Posterior cingulate gyrus (tissue), 11 donors: ENCODE measurements around the gene PRKRIP1.
A peak's percentile ranks its signal among the peaks of the same experiment; 100 is the strongest.
"Not testable (repeated sequence)": the region's sequence is repeated elsewhere in the genome, so short reads cannot be mapped to it uniquely, and the experiment has no call there.

Experiments used
- DNase-seq, 10 donors: peaks; one replicate each; pipeline versions ENCODE4 v3.0.0 to v3.0.0-alpha.2; 2020 to 2021; ENCODE audit warnings: mixed read lengths in 3 of 10
- intact Hi-C: fragments of 100-400 bp; cut with DNase I; formaldehyde crosslinking; loops from one replicate; pipeline ENCODE4 v1.15.1; 2023

Gene PRKRIP1, protein sequence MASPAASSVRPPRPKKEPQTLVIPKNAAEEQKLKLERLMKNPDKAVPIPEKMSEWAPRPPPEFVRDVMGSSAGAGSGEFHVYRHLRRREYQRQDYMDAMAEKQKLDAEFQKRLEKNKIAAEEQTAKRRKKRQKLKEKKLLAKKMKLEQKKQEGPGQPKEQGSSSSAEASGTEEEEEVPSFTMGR

DNA sequence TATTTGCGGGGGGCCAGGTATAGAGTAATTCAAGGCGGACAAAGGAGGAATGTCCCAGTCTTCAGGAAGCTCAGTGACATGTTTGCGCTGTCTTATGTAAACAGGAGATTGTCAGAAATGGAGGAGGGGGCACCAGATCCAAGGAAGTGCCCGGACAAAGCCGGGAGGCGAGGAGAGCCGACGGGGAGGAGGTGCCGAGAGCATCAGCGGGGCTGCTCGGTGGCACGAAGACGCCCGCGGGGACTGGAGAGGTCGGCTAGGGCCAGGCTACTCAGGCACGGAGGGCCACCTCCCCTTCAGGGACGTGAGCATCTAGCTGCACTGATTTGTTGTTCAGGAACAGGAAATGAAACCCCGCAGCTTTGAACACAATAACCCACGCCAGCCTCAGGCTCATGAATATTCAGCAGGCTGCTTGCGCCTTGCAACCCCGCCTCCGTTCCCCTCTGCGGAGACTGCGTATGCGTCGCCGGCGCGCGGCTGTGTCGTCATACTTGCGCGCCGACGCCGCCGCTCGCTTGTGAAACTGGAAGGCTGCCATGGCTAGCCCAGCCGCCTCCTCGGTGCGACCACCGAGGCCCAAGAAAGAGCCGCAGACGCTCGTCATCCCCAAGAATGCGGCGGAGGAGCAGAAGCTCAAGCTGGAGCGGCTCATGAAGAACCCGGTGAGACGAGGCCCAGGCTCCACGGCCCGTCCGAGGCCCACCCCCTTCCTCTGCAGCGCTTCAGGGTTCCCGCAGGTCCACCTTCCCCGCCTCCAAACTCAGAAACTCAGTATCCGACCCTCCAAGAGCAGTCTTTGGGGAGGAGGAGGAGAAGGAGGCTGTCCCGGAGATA is at the start of gene PRKRIP1:
PRKRIP1 (plus strand) TSS at position 491 of the 837 bp plus-strand sequence; CDS start at position 540, 49 bp downstream.
- DNase-seq = peak; percentile 72 to 98 (median 82)
- intact Hi-C loops = loop anchor here (1.0 kb wide), 1 partner anchor 33 kb away; no protein-coding TSS in a partner anchor

DNA sequence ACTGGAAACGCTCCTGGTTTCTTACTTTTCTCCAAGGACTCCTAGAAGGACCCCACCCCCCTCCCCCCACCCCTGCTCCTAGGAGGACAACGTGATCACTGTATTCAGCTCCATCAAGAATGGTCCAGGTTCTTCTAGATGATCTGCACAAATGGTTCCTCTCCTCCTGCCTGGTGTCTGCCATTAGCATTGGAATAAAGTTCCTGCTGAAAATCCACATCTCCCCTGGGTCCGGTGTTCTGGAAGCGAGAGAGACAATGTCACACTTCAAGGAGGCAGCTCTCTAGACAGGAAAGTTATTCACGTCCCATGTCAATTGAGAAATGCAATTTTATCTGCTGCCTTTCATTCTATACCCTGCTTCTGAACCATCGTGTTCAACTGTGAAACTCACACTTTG is 49.2 kb upstream of the PRKRIP1 start:
- intact Hi-C loops, DNase-seq: not testable (repeated sequence)

- intact Hi-C loops, DNase-seq: not testable (repeated sequence)
These were observed 39.8 kb upstream of the PRKRIP1 start, which contains the start of gene SPDYE6 for GRCh38 chr7:102356344-102356743. Gene SPDYE6, minus strand, starts transcription at chr7:102356444. Its CDS starts 421 bp downstream, at chr7:102356023.

DNA sequence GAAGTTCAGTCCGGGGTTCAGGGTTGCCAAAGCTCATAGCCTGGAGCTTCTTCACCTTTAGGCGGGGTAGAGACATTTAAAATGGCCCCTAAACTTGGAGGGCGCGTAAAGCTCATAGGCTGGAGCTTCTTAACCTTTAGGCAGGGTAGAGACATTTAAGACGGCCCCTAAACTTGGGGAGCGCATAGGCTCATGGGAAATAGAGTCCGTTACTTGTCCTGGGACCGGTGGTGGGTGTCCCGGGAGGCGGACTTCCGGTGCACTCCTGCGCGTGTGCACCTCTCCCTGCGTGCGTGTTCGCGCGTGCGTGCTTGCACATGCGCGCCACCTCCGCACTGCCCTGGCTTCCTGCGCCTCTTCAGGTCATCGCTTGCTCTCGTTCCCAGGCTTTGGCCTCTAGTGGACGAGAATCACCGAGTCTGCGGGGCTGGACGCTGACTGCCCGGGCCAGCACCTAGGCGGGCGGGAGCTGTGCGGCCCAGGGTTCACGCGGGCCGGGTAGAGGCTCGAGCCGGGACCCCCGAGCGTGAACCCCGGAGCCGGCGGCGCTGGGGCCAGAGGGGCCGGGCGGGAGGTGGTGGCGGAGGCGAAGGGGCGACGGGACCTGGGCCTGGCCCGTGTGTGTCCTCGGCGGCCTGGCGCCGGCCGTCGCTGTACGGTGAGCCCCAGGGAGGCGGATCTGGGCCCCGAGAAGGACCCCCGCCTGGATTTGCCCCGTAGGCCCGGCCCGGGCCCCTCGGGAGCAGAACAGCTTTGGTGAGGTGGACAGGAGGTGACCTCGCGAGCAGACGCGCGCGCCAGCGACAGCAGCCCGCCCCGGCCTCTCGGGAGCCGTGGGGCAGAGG is 32.4 kb upstream of the PRKRIP1 start:
- intact Hi-C loops = loop anchor here (1.0 kb wide), 1 partner anchor 33 kb away; the partner anchor contains the start of gene PRKRIP1

DNA sequence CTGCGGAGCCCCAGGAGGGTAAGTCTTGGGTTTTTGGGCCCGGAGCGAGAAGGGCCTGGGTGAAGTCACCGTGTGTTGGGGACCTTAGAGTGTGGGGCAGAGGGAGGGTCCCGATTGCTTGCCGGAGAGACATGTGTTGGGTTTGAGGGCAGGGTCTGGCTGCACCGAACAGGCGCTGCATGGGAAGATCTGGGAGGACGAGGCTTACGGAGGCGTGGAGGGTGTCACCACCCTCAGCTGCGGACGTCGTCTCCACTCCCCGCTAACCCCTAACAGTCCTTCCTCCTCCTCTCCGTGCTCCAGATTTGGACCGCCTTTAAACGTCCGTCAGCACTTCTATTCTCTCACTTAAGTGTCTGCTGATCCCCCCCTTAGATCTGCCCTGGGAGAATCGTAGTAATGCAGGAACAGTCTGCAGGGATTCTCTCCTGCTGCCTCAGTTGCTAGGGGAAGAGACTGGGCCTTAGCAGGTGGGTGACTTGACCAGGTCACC is 31.7 kb upstream of the PRKRIP1 start:
- intact Hi-C loops, DNase-seq: not testable (repeated sequence)

More for the DNA sequence above, 32.4 kb upstream of the PRKRIP1 start:
- DNase-seq = peak; percentile 93 to 99 (median 95)

DNA sequence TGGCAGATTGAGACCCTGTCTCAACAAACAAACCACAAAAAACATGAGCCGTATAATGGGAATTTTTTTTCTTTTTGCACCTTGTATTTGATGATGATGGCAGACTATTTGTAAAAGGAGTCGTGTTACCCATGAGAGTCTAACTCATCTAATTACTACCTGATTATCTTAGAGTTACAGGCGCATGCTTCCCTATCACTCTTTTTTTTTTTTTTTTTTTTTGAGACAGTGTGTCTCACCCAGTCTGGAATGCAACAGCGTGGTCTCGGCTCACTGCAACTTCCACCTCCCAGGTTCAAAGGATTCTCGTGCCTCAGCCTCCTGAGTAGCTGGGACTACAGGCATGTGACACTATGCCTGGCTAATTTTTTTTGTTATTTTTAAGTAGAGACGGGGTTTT is 30.8 kb upstream of the PRKRIP1 start:
- intact Hi-C loops, DNase-seq: not testable (repeated sequence)

DNA sequence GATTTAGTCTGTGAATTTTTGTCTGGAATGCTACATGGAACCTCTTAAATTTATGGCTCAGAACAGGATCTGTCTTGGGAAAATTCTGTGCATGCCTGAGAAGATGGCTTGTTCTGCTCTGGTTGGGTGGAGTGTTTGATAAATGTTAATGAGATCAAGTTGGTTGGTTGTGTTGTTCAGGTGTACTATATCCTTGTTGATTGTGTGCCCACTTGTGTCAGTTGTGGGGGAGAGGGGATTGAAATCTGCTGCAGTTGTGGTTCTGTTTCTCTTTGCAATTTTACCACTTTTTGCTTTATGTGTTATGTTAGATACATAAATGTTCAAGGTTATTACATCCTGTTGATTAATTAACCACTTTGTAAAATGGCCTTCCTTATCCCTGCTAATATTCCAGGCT is 26.1 kb upstream of the PRKRIP1 start:
- intact Hi-C loops, DNase-seq: not testable (repeated sequence)

- intact Hi-C loops = not testable (repeated sequence)
- peak in 1 of 10 donors; percentile 11 for DNase-seq
These were observed 23.4 kb upstream of the PRKRIP1 start for GRCh38 chr7:102372796-102373195.

GRCh38 chr7:102376964-102377466 is 19.1 kb upstream of the PRKRIP1 start:
- intact Hi-C loops = no loop called here
- DNase-seq = no peak

- intact Hi-C loops, DNase-seq: not testable (repeated sequence)
These were observed 15.3 kb upstream of the PRKRIP1 start for GRCh38 chr7:102380837-102381236.

DNA sequence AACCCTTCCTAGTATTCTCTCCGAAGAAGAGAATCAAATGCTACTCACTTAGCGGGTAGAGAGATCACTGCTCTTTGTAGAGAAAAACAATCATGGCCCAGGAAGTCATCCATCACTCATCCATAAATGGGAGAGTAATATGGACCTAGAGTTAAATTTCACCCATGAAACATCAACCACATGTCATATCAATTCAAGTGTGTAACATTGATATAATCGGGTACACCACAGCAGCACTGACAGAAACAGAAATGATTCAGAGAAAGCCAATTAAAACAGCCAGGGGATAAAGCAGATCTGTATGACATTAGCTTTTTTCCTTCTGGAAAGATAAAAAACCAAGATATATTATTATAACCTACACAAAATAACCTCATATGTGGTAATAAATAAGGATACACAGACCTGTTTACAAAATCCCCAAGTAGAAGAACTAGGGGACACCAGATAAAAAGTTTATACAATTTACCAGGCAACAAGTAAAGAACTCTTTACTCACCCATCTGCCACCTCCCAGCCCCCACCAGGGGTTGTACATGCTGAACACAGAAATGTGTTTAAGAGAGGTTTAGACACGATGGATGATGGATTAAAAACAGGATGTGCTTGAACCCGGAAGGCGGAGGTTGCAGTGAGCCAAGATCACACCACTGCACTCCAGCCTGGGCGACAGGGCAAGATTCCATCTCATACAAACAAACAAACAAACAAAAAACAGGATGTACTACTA is 14.3 kb upstream of the PRKRIP1 start:
- DNase-seq, intact Hi-C loops: not testable (repeated sequence)

DNA sequence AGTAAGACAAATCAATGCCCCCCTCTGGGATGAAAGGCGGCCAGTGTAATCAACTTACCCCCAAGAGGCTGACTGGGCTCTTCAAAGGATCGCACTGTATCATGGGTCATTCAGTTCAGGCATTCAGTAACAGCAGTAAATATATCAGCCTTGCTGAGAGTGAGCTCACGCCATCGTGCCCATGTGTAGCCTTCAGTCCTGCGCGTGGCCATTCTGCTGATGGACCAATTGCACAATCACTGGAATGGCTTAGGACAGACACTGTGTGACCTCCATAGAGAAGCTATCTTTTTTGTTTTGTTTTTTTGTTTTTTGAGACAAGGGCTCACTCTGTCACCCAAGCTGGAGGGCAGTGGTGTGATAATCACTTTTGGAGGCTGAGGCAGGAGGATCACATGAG is 9.1 kb upstream of the PRKRIP1 start:
- DNase-seq = no peak
- intact Hi-C loops = no loop called here

DNA sequence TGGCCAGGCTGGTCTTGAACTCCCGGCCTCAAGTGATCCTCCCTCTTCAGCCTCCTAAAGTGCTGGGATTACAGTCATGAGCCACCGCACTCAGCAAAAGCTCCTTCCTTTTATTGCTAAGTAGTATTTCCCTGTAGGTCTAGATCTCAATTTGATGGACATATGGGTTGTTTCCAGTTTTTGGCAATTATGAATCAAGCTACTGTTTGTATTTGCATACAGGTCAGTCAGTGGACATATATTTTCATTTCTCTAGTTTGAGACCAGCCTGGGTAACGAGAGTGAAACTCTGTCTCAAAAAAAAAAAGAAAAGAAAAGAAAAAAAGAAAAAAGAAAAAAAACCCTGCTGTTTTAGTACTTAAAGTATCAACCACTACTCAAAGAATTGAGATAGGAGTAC is 6.4 kb upstream of the PRKRIP1 start:
- intact Hi-C loops = loop anchor here (2.0 kb wide), 1 partner anchor 111 kb away; no protein-coding TSS in a partner anchor
- DNase-seq = no peak

DNA sequence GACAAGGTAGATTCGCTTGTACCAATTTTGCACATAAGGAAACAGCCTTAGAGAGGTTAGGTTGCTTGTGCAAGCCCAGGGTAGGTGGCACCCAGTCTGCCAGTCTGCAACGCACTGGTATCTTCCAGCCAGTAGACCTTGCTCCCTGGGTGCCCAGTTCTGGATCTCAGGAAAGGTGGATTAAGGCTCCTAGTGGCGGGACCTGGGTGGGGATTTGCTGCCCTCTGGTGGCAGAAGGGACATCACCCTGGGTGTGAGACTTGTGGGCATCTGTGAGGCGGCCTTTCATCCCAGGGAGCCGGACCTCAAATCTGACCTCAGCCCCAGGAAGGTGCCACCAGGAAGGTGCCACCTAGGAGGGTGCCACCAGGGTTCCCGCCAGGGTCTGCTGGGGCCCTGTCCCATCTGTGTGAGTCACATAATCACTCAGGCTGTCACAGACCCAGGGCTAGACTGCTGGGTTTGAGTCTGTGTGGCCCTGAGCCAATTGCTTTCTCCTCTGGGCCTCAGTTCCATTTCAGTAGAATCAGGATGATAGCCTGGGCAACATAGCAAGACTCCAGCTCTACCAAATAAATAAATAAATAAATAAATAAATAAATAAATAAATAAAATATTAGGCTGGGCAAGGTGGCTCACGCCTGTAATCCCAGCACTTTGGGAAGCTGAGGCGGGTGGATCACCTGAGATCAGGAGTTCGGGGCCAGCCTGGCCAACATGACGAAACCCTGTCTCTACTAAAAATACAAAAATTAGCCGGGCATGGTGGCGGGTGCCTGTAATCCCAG is 5.3 kb upstream of the PRKRIP1 start:
- intact Hi-C loops = loop anchor here (2.0 kb wide), 1 partner anchor 112 kb away; no protein-coding TSS in a partner anchor
- DNase-seq = peak; percentile 69 to 96 (median 84)

GRCh38 chr7:102392330-102392729 is 3.8 kb upstream of the PRKRIP1 start:
- intact Hi-C loops = no loop called here
- no peak for DNase-seq

GRCh38 chr7:102393467-102393866 is 2.7 kb upstream of the PRKRIP1 start:
- no peak for DNase-seq
- intact Hi-C loops = no loop called here

- DNase-seq = no peak
- intact Hi-C loops = no loop called here
These were observed 631 bp upstream of the PRKRIP1 start for GRCh38 chr7:102395592-102395872.

DNA sequence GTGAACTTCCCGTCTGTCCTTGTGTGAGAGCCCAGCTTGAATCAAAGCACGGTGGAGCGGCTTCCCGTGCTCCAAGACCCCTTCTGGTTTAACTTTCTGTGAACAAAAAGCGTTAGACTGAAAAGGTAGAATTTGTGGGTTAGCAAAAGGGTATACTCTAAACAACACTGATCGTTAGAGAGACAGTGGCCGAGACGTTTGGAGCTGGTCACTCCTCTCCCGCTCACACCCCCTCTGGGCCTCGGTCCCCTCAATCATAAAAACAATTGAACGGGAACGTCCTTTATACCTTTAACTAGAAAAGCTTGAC is 502 bp downstream of the PRKRIP1 start:
- DNase-seq = no peak
- intact Hi-C loops = loop anchor here (1.0 kb wide), 1 partner anchor 33 kb away; no protein-coding TSS in a partner anchor

GRCh38 chr7:102398543-102398942 is 2.4 kb downstream of the PRKRIP1 start:
- no peak for DNase-seq
- intact Hi-C loops = no loop called here
